BE2C (cell line): ENCODE data around the gene DBP.

Experiments
- DNase-seq: peaks from one replicate; pipeline ENCODE4 v3.0.0-alpha.2; 2020
- H3K27me3 ChIP-seq: fragments of 250-450 bp; sonication (Bioruptor Pico); 2 replicates; pipeline ENCODE4 v1.5.1; 2020; ENCODE audit warnings: mild to moderate bottlenecking
- H3K36me3 ChIP-seq: fragments of 250-450 bp; sonication (Bioruptor Pico); 2 replicates; pipeline ENCODE4 v1.5.1; 2020; ENCODE audit warnings: mild to moderate bottlenecking
- H3K4me1 ChIP-seq: fragments of 250-450 bp; sonication (Bioruptor Pico); 2 replicates; pipeline ENCODE4 v1.5.1; 2020
- H3K4me3 ChIP-seq: 2 replicates; pipeline ENCODE4 v1.5.1; 2011; ENCODE audit warnings: low read depth, low read length
- H3K9me3 ChIP-seq: fragments of 250-450 bp; sonication (Bioruptor Pico); 2 replicates; pipeline ENCODE4 v1.5.1; 2020
- CTCF ChIP-seq: IDR thresholded peaks from 2 replicates; pipeline ENCODE4 v1.5.1; 2012; ENCODE audit warnings: mild to moderate bottlenecking, low read depth, low read length

DBP gene

DNA sequence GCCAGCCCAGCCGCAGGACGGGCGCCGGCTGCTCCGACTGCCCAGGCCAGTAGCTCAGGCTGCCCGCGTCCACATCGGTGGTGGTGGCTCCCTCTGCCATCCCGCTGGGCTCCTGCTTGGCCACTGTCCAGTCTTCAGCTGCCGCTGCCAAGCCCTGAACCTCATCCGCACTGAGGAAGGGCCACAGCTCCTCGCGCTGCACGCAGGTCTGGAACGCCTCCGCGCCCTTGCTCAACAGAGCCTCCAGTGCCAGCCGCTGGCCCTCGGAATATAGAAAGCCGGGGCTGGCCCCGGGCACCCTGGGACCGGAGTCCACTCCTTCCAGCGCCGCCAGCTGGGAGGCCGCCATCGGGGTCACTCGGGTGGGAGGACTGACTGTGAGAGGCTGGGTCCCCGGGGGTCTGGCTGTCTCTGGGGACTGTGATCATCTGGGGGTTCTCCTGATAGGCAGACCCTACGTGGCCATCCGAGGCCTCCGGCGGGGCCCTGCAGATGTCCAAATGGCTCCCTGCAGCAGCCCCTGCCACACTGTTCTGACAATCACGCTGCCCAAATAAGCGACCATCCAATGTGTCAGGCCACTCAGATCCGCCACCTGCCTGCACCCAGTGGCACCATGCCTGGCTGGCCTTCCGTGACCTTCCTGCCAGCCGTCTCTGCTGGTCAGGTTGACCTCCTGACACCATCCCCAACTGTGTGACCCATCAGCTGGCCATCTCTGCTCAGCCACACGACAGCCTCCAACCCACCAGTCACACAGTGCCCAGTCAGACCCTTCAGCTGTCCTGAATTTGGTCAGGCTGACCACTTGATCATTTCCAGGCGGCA lies 23.9 kb downstream of the DBP start:
- Histone ChIP-seq H3K4me1 (peaks cover 25% of the 10 kb centered on the region), H3K9me3 (no peaks in the 10 kb centered on the region), H3K36me3 (peaks cover 42% of the 10 kb centered on the region), H3K4me3 (no peak overlapping the region), H3K27me3 (no peaks in the 10 kb centered on the region)
- DNase-seq, result no peak
- no peak for TF ChIP-seq CTCF

DNA sequence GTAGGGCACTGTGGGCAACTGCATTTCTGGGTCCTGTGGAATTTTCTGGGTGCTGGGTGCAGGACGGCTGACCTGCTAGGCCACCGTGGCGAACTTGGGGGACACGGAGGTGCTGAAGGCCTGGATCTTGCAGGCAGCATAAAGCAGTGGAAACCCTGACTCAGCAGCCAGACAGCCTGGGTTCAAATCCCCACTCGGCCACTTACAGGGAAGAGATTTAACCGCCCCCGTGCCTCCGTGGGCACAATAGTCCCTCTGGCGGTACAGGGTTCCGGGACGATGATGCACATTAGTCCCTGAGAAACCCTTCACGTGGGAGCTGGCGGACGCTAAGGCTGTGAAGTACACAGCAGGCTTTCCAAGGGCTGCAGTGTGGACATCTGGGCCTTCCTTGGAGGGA lies 25.3 kb downstream of the DBP start:
- Histone ChIP-seq H3K4me3 (no peak overlapping the region), H3K9me3 (no peaks in the 10 kb centered on the region), H3K27me3 (no peaks in the 10 kb centered on the region), H3K36me3 (peaks cover 28% of the 10 kb centered on the region), H3K4me1 (peaks cover 22% of the 10 kb centered on the region)
- no peak for DNase-seq
- TF ChIP-seq CTCF, result no peak

- TF ChIP-seq CTCF, result no peak
- Histone ChIP-seq H3K4me1 (peaks cover 12% of the 10 kb centered on the region), H3K27me3 (no peaks in the 10 kb centered on the region), H3K9me3 (no peaks in the 10 kb centered on the region), H3K36me3 (peaks cover 6% of the 10 kb centered on the region), H3K4me3 (no peak overlapping the region)
- DNase-seq, result no peak
Observed at GRCh38 chr19:48609571-48610108, 27.5 kb downstream of the DBP start.

DNA sequence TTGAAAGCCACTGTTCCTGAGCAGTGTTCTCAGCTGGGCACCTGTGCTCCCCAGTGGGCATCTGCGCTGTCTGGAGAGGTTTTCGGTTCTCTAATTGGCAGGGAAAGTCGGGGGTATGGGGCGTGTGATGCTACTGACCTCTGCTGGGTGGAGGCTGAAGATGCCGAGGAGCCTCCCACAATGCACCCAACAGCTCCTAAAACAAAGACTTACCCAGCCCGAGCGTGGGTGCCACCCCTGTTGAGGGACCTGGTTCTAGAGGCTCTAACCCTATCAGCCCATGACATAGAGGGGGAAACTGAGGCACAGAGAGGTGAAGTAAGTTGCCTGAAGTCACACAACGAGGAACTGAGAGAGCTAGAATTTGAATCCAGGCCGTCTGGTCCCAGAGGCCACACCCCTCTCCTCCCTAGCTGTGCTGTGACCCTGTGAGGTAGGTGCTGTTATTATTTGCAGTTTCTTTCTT lies 28.3 kb downstream of the DBP start:
- Histone ChIP-seq H3K4me3 (peak overlapping the region; percentile 29; the same call in 1 of the 2 replicates), H3K4me1 (peaks cover 3% of the 10 kb centered on the region), H3K9me3 (no peaks in the 10 kb centered on the region), H3K27me3 (no peaks in the 10 kb centered on the region), H3K36me3 (no peaks in the 10 kb centered on the region)
- TF ChIP-seq CTCF, result peak; percentile 81
- peak; percentile 66 for DNase-seq

GRCh38 chr19:48607359-48607755 lies 29.8 kb downstream of the DBP start:
- no peak for TF ChIP-seq CTCF
- no peak for DNase-seq
- Histone ChIP-seq H3K27me3 (no peaks in the 10 kb centered on the region), H3K4me3 (no peak overlapping the region), H3K9me3 (no peaks in the 10 kb centered on the region), H3K4me1 (no peaks in the 10 kb centered on the region; the same call in 1 of the 2 replicates), H3K36me3 (no peaks in the 10 kb centered on the region)
